ENCODE data around the gene CCNY. TPM values are rescaled to one million over a fixed set of nuclear protein-coding genes. Genes with fewer than 3 reads are reported as not detected.
"Not testable (repeated sequence)": the region's sequence is repeated elsewhere in the genome, so short reads cannot be mapped to it uniquely, and the experiment has no call there.

CCNY gene
- 29.4 TPM for total RNA-seq

DNA sequence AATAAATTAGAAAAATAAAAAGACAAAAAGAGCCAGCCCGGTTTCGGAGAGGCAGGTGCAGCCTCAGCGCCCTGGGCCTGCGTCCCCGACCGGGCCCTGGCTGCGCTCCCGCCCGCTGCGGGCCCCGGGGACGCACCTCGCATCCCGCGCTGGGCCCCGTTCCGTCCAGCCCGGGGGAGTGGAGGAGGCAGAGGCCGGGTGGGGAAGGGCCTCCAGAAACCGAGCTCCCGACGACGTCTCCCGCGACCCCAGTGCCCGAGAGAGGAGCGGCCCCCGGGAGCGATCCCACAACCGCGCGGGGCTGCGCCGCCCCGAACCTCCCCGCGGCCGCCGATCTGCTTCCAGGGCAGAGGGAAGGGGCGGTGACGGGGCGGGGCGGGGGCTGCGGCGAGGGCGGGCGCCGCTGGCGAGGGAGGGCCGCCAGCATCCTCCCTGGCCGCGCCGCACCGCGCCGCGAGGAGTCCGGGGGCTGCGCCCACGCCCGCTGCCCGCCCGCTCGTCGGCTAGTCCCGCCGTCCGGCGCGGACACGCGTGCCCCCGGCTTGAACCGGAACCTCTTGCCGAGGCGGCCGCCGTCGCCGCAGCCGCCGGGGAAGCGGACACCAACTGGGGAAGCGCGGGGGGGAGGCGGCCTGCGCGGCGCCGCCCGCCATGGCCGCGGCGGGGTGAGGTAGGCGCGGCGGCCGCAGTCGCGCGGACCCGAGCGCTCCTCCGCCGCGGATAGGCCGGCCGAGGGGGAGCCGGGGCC, at the start of gene CCNY:
Gene CCNY, plus strand, starts transcription at position 426 of the 748 bp plus-strand sequence. CDS start 545 bp downstream, outside the sequence.
- no peak for DNase-seq

DNA sequence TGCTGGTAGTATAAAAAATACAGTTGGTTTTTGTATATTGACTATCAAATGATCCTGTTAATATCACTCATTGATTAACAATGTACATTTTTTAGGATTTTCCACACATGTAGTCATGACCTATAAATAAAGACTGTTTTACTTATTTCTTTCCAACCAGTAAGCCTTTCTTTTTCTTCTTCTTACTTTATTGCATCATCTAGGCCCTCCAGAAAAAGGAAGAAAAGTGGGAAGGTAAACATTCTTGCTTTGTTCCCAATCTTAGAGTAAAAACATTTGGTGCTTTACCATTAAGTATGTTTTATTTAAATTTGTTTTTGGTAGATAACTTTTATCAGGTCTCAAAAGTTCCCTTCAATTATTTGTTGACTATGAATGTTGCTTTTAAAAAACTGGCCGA, 47.1 kb upstream of the CCNY start:
- DNase-seq: no peak

DNA sequence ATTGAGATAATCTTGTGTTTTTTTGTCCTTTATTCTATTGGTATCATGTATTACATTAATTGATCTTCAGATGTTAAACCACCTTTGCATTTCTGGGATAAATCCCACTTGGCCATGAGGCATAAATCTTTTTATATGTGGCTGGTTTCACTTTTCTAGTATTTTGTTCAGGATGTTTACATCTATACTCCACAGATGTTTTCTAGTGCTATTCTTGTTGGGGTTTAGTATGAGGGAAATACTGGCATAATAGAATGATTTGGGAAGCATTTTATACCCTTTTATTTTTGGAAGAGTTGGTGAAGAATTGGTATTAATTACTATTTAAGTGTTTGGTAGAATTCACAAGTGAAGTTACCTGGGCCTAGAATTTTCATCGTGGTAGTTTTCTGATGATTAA, 41.8 kb upstream of the CCNY start:
- DNase-seq: no peak

DNA sequence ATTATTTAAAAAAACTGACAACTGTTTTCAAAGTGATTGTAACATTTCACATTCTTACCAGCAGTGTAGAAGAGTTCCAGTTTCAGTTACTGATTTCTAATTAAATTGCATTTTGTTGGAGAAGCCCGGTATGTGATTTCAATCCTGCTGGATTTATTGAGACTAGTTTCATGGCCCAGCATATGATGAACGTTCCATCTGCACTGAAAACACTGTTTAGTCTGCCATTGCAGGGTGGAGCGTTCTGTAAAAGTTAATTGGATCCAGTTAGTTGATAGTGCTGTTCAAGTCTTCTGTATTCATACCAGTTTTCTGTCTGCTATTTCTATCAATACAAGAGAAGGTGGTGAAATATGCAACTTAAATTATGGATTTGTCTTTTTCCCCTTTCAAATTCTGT, 37.3 kb upstream of the CCNY start:
- no peak for DNase-seq

DNA sequence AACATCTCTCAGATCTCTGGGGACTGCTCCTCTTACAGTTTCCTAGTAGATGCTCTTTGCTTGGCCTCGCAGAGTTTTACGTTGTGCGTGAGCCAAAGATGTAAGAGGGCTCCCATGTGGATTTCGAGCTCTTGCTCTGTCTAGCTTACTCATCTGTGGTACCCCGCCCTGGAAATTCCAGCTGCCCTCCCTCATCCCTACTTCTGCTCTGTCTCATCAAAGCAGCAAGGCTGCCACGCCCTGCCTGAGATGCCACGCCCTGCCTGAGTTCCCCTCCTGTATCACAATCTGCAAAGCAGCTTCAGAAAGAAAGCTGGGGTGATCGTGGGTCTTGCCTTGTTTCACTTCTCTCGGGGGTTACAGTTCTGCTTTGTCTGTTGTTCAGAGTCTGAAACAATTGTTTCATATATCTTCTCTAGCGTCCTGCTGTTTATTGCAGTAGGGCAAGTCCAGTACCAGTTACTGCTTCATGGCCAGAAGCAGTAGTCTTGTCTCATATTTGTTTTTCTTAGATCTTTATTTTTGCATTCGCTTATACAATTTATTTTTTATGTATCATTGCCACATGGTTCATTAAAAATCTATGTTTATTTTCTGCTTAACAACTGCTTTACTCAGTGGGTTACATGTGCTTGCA, 36.1 kb upstream of the CCNY start:
- DNase-seq: no peak

DNA sequence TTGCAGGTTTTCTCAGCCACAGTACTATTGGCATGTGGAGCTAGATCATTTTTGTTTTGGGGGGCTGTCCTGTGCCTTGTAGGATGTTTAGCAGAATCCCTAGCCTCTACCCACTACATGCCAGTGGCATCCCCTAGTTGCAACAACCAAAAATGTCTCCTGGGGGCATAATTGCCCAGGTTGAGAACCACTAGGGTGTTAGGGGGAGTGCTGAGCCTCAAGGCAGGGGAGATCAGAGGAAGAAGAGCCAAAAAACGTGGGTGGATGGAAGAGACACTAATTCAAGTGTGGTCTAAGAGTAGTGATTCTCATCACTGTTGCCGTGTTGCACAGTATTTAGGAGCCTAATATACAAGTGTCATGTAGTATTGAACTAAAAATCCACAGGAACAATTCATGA, 31.7 kb upstream of the CCNY start:
- DNase-seq: no peak

DNA sequence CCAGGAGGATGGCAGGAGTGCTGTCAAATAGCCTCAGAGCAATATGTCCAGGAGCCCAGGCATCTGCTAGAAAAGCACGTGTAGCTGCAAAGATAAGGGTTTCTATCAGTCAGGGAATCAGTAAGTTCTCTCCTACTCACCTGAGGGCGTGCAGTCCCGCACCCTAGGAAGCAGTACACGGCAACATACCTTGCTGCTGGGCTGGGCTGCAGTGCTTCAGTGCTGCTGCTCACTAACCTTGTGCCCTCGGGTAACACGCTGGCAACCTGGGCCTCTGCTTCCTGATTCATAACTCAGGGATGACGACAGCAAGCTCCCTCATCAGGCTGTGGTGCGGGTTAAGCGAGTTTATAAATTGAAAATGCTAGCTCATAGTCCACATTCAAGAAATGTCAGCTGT, 29.5 kb upstream of the CCNY start:
- no peak for DNase-seq

DNA sequence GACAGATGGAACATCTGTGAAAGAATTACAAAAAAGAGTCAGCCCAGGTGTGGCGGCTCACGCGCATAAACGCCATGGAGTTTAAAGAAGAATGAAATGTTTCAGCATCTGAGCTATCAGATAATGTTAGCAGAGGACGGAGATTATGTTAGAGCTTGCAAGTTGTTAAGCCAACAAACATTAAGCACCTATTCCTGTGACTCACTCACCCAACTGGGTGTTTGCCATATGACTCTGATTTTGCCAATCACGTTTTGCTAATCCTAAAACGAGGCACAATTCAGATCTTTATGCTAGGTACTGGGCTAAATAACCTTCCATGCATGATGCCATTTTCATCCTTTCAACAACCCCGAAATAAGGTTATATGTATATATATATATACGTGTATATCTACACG, 29.0 kb upstream of the CCNY start:
- no peak for DNase-seq

DNA sequence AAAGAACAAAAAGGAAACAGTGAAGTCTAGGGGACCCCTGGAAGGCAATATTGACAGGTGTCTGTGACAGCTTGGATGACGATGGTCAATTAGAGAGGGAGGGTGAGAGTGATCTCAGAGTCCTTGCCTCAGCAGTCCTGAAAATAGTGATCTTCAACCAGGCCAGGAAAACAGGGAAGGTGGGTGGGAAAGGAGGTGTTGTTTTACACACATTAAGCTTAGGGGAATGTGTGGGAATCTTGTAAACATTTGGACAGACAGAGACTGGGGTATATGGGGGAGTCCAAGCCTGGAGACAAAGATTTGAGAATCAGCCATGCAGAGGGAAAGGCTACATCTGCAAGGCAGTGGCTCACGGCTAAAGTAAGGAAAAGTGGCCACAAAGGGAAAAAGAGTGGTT, 27.5 kb upstream of the CCNY start:
- no peak for DNase-seq

DNA sequence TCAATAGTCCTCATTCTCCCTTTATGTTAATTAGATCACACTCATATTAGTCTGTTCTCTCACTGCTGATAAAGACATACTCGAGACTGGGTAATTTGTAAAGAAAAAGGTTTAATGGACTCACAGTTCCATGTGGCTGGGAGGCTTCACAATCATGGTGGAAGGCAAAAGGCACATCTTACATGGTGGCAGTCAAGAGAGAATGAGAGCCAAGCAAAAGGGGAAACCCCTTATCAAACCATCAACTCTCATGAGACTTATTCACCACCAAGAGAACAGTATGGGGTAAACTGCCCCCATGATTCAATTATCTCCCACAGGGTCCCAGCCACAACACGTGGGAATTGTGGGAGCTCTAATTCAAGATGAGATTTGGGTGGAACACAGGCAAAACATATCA, 22.2 kb upstream of the CCNY start:
- DNase-seq: not testable (repeated sequence)

DNA sequence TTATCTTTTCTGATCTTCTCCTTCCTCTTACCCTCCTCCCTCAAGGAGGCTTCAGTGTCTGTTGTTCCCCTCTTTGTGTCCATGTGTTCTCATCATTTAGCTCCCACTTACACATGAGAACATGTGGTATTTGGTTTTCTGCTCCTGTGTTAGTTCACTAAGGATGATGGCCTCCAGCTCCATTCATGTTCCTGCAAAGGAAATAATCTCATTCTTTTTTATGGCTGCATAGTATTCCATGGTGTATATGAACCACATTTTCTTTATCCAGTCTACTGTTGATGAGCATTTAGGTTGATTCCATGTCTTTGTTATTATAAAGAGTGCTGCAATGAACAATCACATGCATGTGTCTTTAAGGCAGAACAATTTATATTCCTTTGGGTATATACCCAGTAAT, 21.1 kb upstream of the CCNY start:
- DNase-seq: not testable (repeated sequence)

DNA sequence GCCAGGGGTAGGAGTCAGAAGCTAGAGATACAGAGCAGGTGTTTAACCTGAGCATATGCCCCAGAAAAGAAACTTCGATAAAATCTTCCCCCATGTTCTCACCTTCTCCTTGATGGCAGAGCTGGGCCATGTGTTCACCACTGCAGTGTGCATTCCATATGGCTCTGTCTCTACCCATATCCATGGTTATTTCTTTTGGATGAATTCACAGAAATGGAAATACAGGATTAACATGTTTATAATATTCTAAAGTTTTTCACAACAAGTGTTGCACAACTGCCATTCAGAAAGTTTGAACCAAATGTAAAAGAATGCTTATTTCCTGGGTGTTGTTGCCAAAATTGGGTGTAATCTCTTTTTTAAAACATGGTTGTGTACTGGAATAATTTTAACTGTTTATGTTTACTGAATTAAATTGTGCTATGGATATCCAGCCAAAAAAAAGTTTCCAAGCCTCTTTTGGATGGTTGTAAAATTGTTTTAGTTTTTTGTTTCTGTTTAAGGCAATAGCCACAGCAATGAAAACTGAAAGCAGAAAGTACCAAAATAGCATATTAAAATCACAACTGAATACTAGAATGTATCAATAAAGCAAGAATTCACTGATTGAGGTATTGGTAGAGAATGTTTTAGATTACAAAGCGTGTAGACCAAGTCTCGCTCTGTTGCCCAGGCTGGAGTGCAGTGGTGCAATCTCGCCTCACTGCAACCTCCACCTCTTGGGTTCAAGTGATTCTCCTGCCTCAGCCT, 19.9 kb upstream of the CCNY start:
- no peak for DNase-seq

DNA sequence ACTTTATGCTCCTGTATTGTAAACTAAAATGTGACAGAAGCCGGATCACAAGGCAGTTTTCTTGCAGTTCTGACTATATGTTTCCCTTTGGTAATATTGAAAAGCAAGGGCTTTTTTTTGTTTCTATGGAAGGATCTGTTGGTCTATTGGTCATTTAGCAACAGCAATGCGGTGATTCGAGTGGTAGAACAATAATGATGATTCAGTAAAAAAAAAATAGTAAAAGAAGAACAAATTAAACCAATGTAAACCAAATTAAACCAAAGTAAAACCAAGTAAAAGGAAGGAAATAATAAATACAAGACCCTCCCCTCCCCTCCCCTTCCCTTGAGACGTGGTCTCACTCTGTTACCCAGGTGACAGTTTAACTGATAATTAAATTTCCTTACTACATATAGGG, 17.8 kb upstream of the CCNY start:
- DNase-seq: no peak

DNA sequence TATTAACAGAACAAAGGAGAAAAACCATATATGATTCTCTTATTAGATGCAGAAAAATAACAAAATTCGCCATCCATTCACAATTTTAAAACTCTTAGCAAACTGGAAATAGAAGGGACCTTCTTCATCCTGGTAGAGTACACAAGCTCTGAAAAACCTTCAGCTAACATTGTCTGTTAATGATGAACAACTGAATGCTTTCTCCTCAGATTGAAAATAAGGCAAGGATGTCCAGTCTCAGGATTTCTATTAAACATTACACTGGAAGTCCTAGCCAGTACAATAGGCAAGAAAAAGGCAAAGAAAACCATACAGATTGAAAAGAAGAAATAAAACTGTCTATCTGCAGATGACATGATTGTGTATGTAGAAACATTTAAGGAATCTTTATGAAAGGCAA, 16.0 kb upstream of the CCNY start:
- DNase-seq: no peak

DNA sequence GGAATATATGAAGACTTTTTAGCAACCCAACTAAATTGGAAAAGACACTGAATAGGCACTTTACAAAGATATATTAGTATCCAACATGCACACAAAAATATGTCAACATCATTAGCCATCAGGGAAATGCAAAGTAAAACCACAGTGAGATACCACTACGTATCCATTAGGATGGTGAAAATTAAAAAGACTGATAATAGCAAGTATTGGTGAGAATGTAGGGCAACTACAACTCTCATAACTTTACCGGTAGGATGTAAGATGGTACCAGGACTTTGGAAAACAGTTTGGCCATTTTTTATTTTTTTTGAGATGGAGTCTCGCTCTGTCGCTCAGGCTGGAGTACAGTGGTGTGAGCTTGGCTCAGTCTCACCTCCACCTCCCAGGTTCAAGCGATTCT, 13.7 kb upstream of the CCNY start:
- no peak for DNase-seq

DNA sequence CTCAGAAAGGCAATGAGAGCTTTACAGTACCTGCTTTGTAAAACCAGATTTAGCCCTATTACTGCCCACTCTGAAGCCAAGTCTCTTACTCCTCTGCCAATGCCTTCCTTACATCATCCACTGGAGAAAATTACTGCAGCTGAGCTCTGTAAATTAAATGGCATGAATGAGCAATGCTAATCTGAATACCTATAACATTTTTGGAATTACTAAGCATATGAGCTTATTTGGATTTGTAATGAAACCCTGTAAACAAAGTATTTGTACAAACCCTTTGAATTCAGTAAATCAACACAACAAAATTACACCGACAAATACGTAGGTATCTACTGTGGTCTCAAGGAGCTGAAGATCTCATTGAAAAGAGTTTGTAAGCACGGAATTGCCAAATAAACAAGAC, 12.1 kb upstream of the CCNY start:
- no peak for DNase-seq

DNA sequence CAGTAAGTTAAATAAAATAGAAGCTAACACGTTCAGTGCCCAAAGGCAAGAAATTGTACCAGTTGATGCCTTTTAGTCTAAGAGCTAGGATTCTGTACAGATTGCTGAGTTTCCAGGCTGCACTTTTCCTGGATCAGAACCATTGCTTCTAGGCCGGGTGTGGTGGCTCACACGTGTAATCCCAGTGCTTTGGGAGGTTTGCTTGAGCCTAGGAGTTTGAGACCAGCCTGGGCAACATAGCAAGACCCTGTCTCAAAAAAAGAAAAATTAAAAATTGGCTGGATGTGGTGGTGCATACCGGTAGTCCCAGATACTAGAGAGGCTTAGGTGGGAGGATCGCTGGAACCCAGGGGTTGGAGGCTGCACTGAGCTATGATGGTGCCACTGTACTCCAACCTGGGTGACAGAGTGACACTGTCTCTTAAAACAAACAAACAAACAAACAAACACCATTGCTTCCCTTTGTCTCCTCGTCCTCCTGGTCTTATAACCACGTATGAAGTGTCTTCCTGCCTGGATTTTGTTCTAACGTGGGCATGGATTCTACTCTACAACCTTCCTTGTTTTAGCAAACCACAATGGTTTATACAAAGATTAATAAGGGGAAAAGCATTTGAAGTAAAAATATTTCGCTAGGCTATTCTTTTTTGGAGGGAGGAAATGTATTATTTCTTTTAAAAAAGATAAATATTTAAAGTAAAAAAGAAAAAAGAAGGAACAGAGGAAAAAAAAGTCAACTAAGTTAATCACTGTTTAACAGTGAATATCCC, 9.7 kb upstream of the CCNY start:
- DNase-seq: no peak

DNA sequence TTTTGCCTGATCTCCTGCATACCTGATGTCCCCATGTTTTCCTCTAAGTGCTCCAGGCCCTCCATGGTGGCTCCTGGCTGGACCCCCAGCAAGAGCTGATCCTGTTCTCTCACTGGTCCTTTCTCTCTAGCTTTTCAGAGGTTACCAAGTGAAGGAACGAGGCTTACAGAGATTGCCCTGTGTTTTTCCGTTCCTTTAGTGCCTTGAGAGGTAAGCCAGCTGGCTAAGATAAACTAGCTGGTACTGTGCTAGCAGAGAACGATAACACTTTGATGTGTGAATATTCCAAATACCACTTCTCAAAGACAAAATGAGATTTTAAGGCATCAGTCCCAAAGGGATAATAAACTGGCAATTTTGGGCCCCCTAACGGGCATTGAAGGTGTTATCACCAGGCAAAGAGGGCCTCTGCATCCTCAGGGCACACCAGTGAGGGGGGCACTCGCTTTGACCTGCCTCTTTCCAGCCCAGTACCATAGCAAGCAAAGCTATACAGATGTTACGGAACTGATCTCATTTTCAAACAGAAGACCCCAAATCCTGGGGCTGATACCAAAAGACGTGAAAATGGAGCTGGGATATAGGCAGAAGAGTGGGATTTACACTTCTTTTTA, 8.4 kb upstream of the CCNY start:
- no peak for DNase-seq

DNA sequence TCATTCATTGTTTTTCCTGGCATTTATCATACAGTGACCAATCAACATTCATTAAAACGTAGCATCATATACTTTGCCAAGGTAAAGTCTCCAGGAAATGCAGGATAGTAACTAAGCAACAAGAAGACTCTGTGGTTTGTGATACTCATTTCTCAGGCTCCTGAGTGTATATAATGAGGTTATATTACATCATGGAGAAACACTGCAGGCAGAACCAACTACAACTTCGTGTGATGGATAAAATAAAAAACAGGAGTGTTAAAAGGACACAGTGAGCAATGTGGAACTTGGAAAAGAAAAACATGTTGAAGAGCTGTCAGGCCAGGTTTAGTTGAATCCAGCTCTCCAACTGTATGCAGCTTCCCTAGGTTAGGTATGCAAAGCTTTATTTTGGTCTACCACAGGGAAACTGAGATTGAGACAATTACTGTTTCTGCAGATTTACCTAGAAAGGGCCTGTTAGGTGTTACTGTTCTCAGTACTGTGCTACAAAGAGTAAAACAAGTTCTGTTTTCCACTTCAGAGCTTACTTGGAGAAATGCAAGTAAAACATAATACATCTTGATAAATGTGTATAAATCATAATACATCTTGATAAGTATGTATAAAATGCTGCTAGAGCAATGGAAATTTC, 7.8 kb upstream of the CCNY start:
- no peak for DNase-seq

DNA sequence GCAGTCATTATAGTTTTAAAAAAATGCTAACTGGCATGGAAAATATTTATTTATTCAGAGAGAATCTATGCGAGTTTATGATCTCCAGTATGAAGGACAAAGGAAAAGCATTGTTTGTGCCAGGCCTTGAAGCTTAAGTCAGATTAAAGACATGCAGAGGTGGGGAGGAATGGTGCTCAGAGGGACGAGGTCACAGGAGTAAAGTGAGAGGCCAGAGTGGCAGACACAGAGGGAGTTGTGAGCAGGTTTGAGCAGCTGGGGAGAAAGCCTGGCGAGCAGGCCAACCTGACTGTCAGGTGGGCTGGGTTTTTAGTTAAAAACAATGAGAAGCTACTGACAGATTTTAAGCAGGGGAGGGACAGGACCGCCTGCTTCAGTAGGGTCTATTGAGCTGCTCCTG, 6.8 kb upstream of the CCNY start:
- no peak for DNase-seq

DNA sequence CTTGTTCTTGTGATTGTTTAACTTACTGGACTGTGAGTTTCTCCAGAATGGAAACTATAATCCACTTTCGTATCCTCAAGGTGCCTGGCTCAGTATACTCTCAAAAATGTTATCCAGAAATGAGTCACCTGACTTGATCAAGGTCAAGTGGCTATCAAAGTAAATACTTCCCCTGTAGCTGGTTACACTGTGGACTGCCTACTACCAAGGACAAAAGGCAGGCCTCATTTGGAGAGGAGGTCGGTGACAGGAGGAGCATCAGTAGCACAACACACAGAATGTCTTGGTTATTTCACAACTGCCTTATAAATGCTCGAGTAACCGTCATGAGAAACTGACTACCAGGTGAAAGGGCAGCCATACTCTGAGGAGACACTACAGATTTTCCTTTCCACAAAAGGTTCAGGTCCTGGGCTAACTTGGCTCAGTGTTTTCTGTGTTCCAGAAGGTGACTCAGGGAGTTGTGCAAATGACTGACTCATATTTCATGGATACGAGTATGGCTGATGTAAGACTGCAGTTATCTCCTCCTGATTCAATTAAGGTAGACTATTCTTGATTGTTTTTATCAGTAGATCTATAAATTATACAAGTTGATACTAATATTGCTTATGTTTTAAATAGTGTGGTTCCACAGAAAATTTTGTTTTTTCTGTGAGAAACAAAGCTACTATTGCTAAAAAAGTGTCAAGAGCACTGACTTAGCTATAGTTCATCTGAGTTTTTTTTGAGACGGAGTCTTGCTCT, 4.2 kb upstream of the CCNY start:
- no peak for DNase-seq
